Renal cortical epithelial cell (primary cell): ENCODE results near the gene ADCY6. TPM values are rescaled to one million over a fixed set of nuclear protein-coding genes. Genes with fewer than 3 reads are reported as not detected.

ENCODE experiments used
- DNase-seq: peaks from one replicate; pipeline ENCODE4 v3.0.0-alpha.2; 2011; ENCODE audit warnings: low read depth
- total RNA-seq: library from RNA; depleted of rRNA; stranded (reverse); fragments of >200 nt; gene quantifications from 2 replicates; pipeline ENCODE4 v1.2.3, GENCODE V29; 2014

ADCY6 gene
- total RNA-seq, 1 donor from 2014 or later = 83.9 TPM

- peak; percentile 70 for DNase-seq
Measured at GRCh38 chr12:48815126-48816110, 26.5 kb upstream of the ADCY6 start.

- peak; percentile 35 for DNase-seq
Measured at GRCh38 chr12:48814262-48815125, 25.6 kb upstream of the ADCY6 start.

GRCh38 chr12:48813465-48814261 is 24.8 kb upstream of the ADCY6 start:
- peak; percentile 67 for DNase-seq

GRCh38 chr12:48812389-48812788 is 23.5 kb upstream of the ADCY6 start:
- DNase-seq = no peak

- DNase-seq = no peak
Measured at GRCh38 chr12:48811437-48812090, 22.7 kb upstream of the ADCY6 start.

GRCh38 chr12:48810903-48811431 is 22.1 kb upstream of the ADCY6 start:
- DNase-seq = peak; percentile 93

- no peak for DNase-seq
Measured at GRCh38 chr12:48807981-48808380, 19.1 kb upstream of the ADCY6 start.

GRCh38 chr12:48803675-48804074 is 14.8 kb upstream of the ADCY6 start:
- DNase-seq = no peak

- no peak for DNase-seq
Measured at GRCh38 chr12:48800971-48801370, 12.1 kb upstream of the ADCY6 start.

GRCh38 chr12:48800457-48800856 is 11.6 kb upstream of the ADCY6 start:
- no peak for DNase-seq

- no peak for DNase-seq
Measured at GRCh38 chr12:48796976-48797375, 8.1 kb upstream of the ADCY6 start.

GRCh38 chr12:48795550-48796455 is 6.9 kb upstream of the ADCY6 start:
- DNase-seq = peak; percentile 66

- peak; percentile 95 for DNase-seq
Measured at GRCh38 chr12:48794870-48795269, 6.0 kb upstream of the ADCY6 start.

- DNase-seq = no peak
Measured at GRCh38 chr12:48793696-48794095, 4.8 kb upstream of the ADCY6 start.

- DNase-seq = no peak
Measured at GRCh38 chr12:48789858-48790326, 1.0 kb upstream of the ADCY6 start.

GRCh38 chr12:48788524-48788853 is 400 bp downstream of the ADCY6 start:
- no peak for DNase-seq

- DNase-seq = no peak
Measured at GRCh38 chr12:48787791-48788523, 932 bp downstream of the ADCY6 start.

GRCh38 chr12:48786591-48787544 is 2.0 kb downstream of the ADCY6 start:
- DNase-seq = no peak
